NCI-H2029 treated with DMSO at 0.1 percent for 48 hours (cell line): Measurements from ENCODE around the gene TNIK.

ENCODE experiments used
- DNase-seq: peaks from one replicate; lab custom pipeline; 2025; lab: John Stamatoyannopoulos, UW

TNIK gene

GRCh38 chr3:171038342-171038741 is 421.9 kb downstream of the TNIK start:
- no peak for DNase-seq

- no peak for DNase-seq
These were observed 431.4 kb downstream of the TNIK start for GRCh38 chr3:171028779-171029232.

- no peak for DNase-seq
These were observed 432.0 kb downstream of the TNIK start for GRCh38 chr3:171028025-171028778.

- no peak for DNase-seq
These were observed 433.5 kb downstream of the TNIK start, which contains the start of gene SLC2A2 for GRCh38 chr3:171026597-171027293. SLC2A2 (minus strand) TSS chr3:171026720; CDS start chr3:171026670, 50 bp downstream.

GRCh38 chr3:171023566-171023965 is 436.6 kb downstream of the TNIK start:
- DNase-seq: no peak

GRCh38 chr3:171021377-171021776 is 438.8 kb downstream of the TNIK start:
- DNase-seq: no peak

GRCh38 chr3:171018156-171018935 is 441.9 kb downstream of the TNIK start:
- no peak for DNase-seq

- DNase-seq: no peak
These were observed 446.1 kb downstream of the TNIK start for GRCh38 chr3:171013822-171014748.

- DNase-seq: no peak
These were observed 448.3 kb downstream of the TNIK start for GRCh38 chr3:171011873-171012336.
